Activated T-cell treated with anti-CD3 and anti-CD28 coated beads, Interleukin-2, amount 50 U/mL, for 72 hours (primary cell): Measurements from ENCODE around the gene AIRE. TPM values are rescaled to one million over a fixed set of nuclear protein-coding genes. Genes with fewer than 3 reads are reported as not detected.

Experiments used
- ATAC-seq, 2 donors: fragments of 150-1000 bp; cut with Tn5 transposase; replicated peaks in 1 of 2; 2 replicates each; pipeline ENCODE4 v1.10.0; 2021; ENCODE audit warnings: moderate library complexity in 2 of 2, mild to moderate bottlenecking in 1 of 2
- DNase-seq, 2 donors: peaks; one replicate each; pipeline ENCODE4 v3.0.0; 2021 to 2022; ENCODE audit warnings: mixed read lengths in 1 of 2
- H3K27ac Mint-ChIP-seq: one replicate; pipeline ENCODE4 v1.8.0; 2022; ENCODE audit warnings: mild to moderate bottlenecking, moderate library complexity, mixed read lengths
- H3K27me3 Mint-ChIP-seq: one replicate; pipeline ENCODE4 v1.8.0; 2022; ENCODE audit warnings: low read depth, mixed read lengths
- H3K36me3 Mint-ChIP-seq, 2 donors: one replicate each; pipeline ENCODE4 v1.8.0; 2022; ENCODE audit warnings: mixed read lengths in 2 of 2, mild to moderate bottlenecking in 1 of 2; ENCODE audit not compliant: insufficient read depth in 2 of 2
- H3K4me1 Mint-ChIP-seq: one replicate; pipeline ENCODE4 v1.8.0; 2022; ENCODE audit warnings: low read depth, mixed read lengths
- H3K4me3 Mint-ChIP-seq, 2 donors: one replicate each; pipeline ENCODE4 v1.8.0; 2022; ENCODE audit warnings: mild to moderate bottlenecking in 2 of 2, mixed read lengths in 2 of 2, moderate library complexity in 2 of 2
- H3K9me3 Mint-ChIP-seq, 2 donors: one replicate each; pipeline ENCODE4 v1.8.0; 2022; ENCODE audit warnings: mixed read lengths in 2 of 2
- total RNA-seq, 2 donors: library from RNA; stranded (reverse); gene quantifications; one replicate each; pipeline ENCODE4 v1.2.3, GENCODE V29; 2022

The AIRE gene
- total RNA-seq, 2 donors from 2014 or later = not detected

GRCh38 chr21:44313451-44313850 lies 27.8 kb downstream of the AIRE start:
- Mint-ChIP-seq H3K36me3 (peaks cover 4 to 5% of the 10 kb centered on the region in 2 donors), H3K27ac (no peak overlapping the region), H3K27me3 (no peaks in the 10 kb centered on the region), H3K4me3 (no peak overlapping the region), H3K9me3 (no peaks in the 10 kb centered on the region), H3K4me1 (no peaks in the 10 kb centered on the region)
- DNase-seq (no peak), ATAC-seq (no peak)

GRCh38 chr21:44314128-44314527 lies 28.5 kb downstream of the AIRE start:
- Mint-ChIP-seq H3K36me3 (peaks cover 4 to 5% of the 10 kb centered on the region in 2 donors), H3K27me3 (no peaks in the 10 kb centered on the region), H3K4me3 (no peak overlapping the region), H3K9me3 (no peaks in the 10 kb centered on the region), H3K27ac (no peak overlapping the region), H3K4me1 (no peaks in the 10 kb centered on the region)
- ATAC-seq (no peak), DNase-seq (no peak)

- H3K27me3 Mint-ChIP-seq = no peaks in the 10 kb centered on the region
- H3K4me1 Mint-ChIP-seq = no peaks in the 10 kb centered on the region
- no peak overlapping the region for H3K4me3 Mint-ChIP-seq
- H3K36me3 Mint-ChIP-seq = peaks cover 4 to 5% of the 10 kb centered on the region in 2 donors
- H3K9me3 Mint-ChIP-seq = no peaks in the 10 kb centered on the region
- no peak overlapping the region for H3K27ac Mint-ChIP-seq
- ATAC-seq (no peak), DNase-seq (no peak)
Measured at GRCh38 chr21:44314561-44314960, 28.9 kb downstream of the AIRE start.

GRCh38 chr21:44315691-44316203 lies 30.1 kb downstream of the AIRE start:
- no peak for DNase-seq
- H3K4me3 Mint-ChIP-seq = no peak overlapping the region
- no peaks in the 10 kb centered on the region for H3K9me3 Mint-ChIP-seq
- H3K36me3 Mint-ChIP-seq = peaks cover 4 to 5% of the 10 kb centered on the region in 2 donors
- ATAC-seq = no peak
- no peaks in the 10 kb centered on the region for H3K27me3 Mint-ChIP-seq
- H3K27ac Mint-ChIP-seq = no peak overlapping the region
- no peaks in the 10 kb centered on the region for H3K4me1 Mint-ChIP-seq

- ATAC-seq (no peak), DNase-seq (no peak)
- Mint-ChIP-seq H3K27ac (no peak overlapping the region), H3K4me3 (no peak overlapping the region), H3K4me1 (no peaks in the 10 kb centered on the region), H3K9me3 (no peaks in the 10 kb centered on the region), H3K27me3 (no peaks in the 10 kb centered on the region), H3K36me3 (no peaks in the 10 kb centered on the region)
Measured at GRCh38 chr21:44316277-44316900, 30.7 kb downstream of the AIRE start.

GRCh38 chr21:44317241-44317782 lies 31.6 kb downstream of the AIRE start:
- Mint-ChIP-seq H3K27ac (no peak overlapping the region), H3K9me3 (no peaks in the 10 kb centered on the region), H3K4me1 (no peaks in the 10 kb centered on the region), H3K27me3 (no peaks in the 10 kb centered on the region), H3K4me3 (no peak overlapping the region), H3K36me3 (no peaks in the 10 kb centered on the region)
- no peak for DNase-seq
- ATAC-seq = no peak

GRCh38 chr21:44317871-44318270 lies 32.2 kb downstream of the AIRE start:
- Mint-ChIP-seq H3K4me1 (no peaks in the 10 kb centered on the region), H3K36me3 (no peaks in the 10 kb centered on the region), H3K4me3 (no peak overlapping the region), H3K27me3 (no peaks in the 10 kb centered on the region), H3K9me3 (no peaks in the 10 kb centered on the region), H3K27ac (no peak overlapping the region)
- DNase-seq (no peak), ATAC-seq (no peak)

- DNase-seq (no peak), ATAC-seq (no peak)
- no peaks in the 10 kb centered on the region for H3K27me3 Mint-ChIP-seq
- H3K9me3 Mint-ChIP-seq = no peaks in the 10 kb centered on the region
- H3K36me3 Mint-ChIP-seq = no peaks in the 10 kb centered on the region
- H3K4me1 Mint-ChIP-seq = no peaks in the 10 kb centered on the region
- H3K4me3 Mint-ChIP-seq = no peak overlapping the region
- no peak overlapping the region for H3K27ac Mint-ChIP-seq
Measured at GRCh38 chr21:44318489-44319285, 33.0 kb downstream of the AIRE start.

GRCh38 chr21:44319407-44320065 lies 33.9 kb downstream of the AIRE start:
- Mint-ChIP-seq H3K4me1 (no peaks in the 10 kb centered on the region), H3K27me3 (no peaks in the 10 kb centered on the region), H3K9me3 (no peaks in the 10 kb centered on the region), H3K4me3 (no peak overlapping the region), H3K27ac (no peak overlapping the region), H3K36me3 (no peaks in the 10 kb centered on the region)
- no peak for DNase-seq
- ATAC-seq = no peak

GRCh38 chr21:44320847-44321246 lies 35.2 kb downstream of the AIRE start:
- no peaks in the 10 kb centered on the region for H3K27me3 Mint-ChIP-seq
- no peaks in the 10 kb centered on the region for H3K36me3 Mint-ChIP-seq
- no peak for ATAC-seq
- no peak overlapping the region for H3K4me3 Mint-ChIP-seq
- no peak for DNase-seq
- H3K9me3 Mint-ChIP-seq = no peaks in the 10 kb centered on the region
- H3K4me1 Mint-ChIP-seq = no peaks in the 10 kb centered on the region
- H3K27ac Mint-ChIP-seq = no peak overlapping the region

- no peak for DNase-seq
- H3K9me3 Mint-ChIP-seq = no peaks in the 10 kb centered on the region
- H3K4me3 Mint-ChIP-seq = no peak overlapping the region
- no peaks in the 10 kb centered on the region for H3K36me3 Mint-ChIP-seq
- H3K27ac Mint-ChIP-seq = no peak overlapping the region
- H3K4me1 Mint-ChIP-seq = no peaks in the 10 kb centered on the region
- no peaks in the 10 kb centered on the region for H3K27me3 Mint-ChIP-seq
- ATAC-seq = no peak
Measured at GRCh38 chr21:44321846-44322450, 36.3 kb downstream of the AIRE start.

- no peaks in the 10 kb centered on the region for H3K4me1 Mint-ChIP-seq
- no peaks in the 10 kb centered on the region for H3K9me3 Mint-ChIP-seq
- no peak overlapping the region for H3K4me3 Mint-ChIP-seq
- no peaks in the 10 kb centered on the region for H3K27me3 Mint-ChIP-seq
- no peaks in the 10 kb centered on the region for H3K36me3 Mint-ChIP-seq
- no peak overlapping the region for H3K27ac Mint-ChIP-seq
- DNase-seq (no peak), ATAC-seq (no peak)
Measured at GRCh38 chr21:44322621-44323325, 37.1 kb downstream of the AIRE start.
